CD14-positive monocyte (primary cell): ENCODE measurements around the gene PQBP1. TPM values are rescaled to one million over a fixed set of nuclear protein-coding genes. Genes with fewer than 3 reads are reported as not detected.

Experiments used
- DNase-seq, 3 donors: peaks; one replicate each; pipeline ENCODE4 v3.0.0-alpha.2; 2011 to 2022
- H2AFZ ChIP-seq: 2 replicates; pipeline ENCODE4 v1.6.0; 2012; ENCODE audit warnings: mild to moderate bottlenecking, low read depth, low read length, inconsistent platforms; ENCODE audit not compliant: insufficient read depth, poor library complexity, severe bottlenecking
- H3K27ac ChIP-seq, 2 donors: 1 replicate in 1 of 2; 2 replicates in 1 of 2; pipeline ENCODE4 v1.5.1; 2012 to 2013; ENCODE audit warnings: low read length in 2 of 2, control low read depth in 1 of 2, inconsistent platforms in 1 of 2, low read depth in 1 of 2, mild to moderate bottlenecking in 1 of 2
- H3K27me3 ChIP-seq, 2 donors: one replicate each; pipeline versions ENCODE4 v1.6.0 to v1.6.1; 2011 to 2013; ENCODE audit warnings: low read length in 2 of 2; ENCODE audit not compliant: control insufficient read depth in 2 of 2, insufficient read depth in 2 of 2
- H3K36me3 ChIP-seq, 2 donors: replicated peaks in 1 of 2; 1 replicate in 1 of 2; 2 replicates in 1 of 2; pipeline versions ENCODE4 v1.5.1 to v1.6.1; 2012 to 2013; ENCODE audit warnings: low read length in 2 of 2, control low read depth in 1 of 2, inconsistent platforms in 1 of 2, mild to moderate bottlenecking in 1 of 2; ENCODE audit not compliant: insufficient read depth in 2 of 2, control insufficient read depth in 1 of 2
- H3K4me1 ChIP-seq, 2 donors: 1 replicate in 1 of 2; 2 replicates in 1 of 2; pipeline versions ENCODE4 v1.5.1 to v1.6.1; 2012 to 2013; ENCODE audit warnings: low read length in 2 of 2, control low read depth in 1 of 2, inconsistent platforms in 1 of 2, mild to moderate bottlenecking in 1 of 2, moderate library complexity in 1 of 2; ENCODE audit not compliant: insufficient read depth in 2 of 2, control insufficient read depth in 1 of 2
- H3K4me2 ChIP-seq: replicated peaks from 2 replicates; pipeline ENCODE3; 2012; ENCODE audit warnings: low read length, moderate library complexity, mild to moderate bottlenecking; ENCODE audit not compliant: poor library complexity, severe bottlenecking; ENCODE audit errors: extremely low read depth
- H3K4me3 ChIP-seq, 3 experiments: fragments of 200-600 bp in 1 of 3; sonication (generic) in 1 of 3; replicated peaks in 1 of 3; 1 replicate in 2 of 3; 2 replicates in 1 of 3; pipeline ENCODE4 v1.5.1; 2011 to 2013; ENCODE audit warnings: low read length in 3 of 3, mild to moderate bottlenecking in 3 of 3, control low read depth in 2 of 3, low read depth in 2 of 3, inconsistent platforms in 1 of 3, moderate library complexity in 1 of 3
- H3K79me2 ChIP-seq: 2 replicates; pipeline ENCODE4 v1.6.0; 2012; ENCODE audit warnings: mild to moderate bottlenecking, control low read depth, inconsistent platforms, low read length, moderate library complexity; ENCODE audit not compliant: insufficient read depth
- H3K9ac ChIP-seq: 2 replicates; pipeline ENCODE4 v1.6.0; 2017; ENCODE audit warnings: low read length, mild to moderate bottlenecking; ENCODE audit not compliant: insufficient read depth, poor library complexity, severe bottlenecking
- H3K9me3 ChIP-seq, 2 donors: replicated peaks in 1 of 2; 1 replicate in 1 of 2; 2 replicates in 1 of 2; pipeline versions ENCODE4 v1.5.1 to v1.6.1; 2012 to 2013; ENCODE audit warnings: low read length in 2 of 2, control low read depth in 1 of 2; ENCODE audit not compliant: control insufficient read depth in 1 of 2, insufficient read depth in 1 of 2
- H4K20me1 ChIP-seq: 2 replicates; pipeline ENCODE4 v1.6.0; 2012; ENCODE audit warnings: mild to moderate bottlenecking, low read length, control low read depth, moderate library complexity; ENCODE audit not compliant: insufficient read depth
- H3K27ac Mint-ChIP-seq, 7 donors: one replicate each; pipeline ENCODE4 v1.8.0; 2020; ENCODE audit warnings: mild to moderate bottlenecking in 7 of 7, mixed read lengths in 7 of 7, moderate library complexity in 6 of 7, inconsistent platforms in 2 of 7
- H3K27me3 Mint-ChIP-seq, 3 donors: one replicate each; pipeline ENCODE4 v1.8.0; 2021 to 2022; ENCODE audit warnings: low read depth in 3 of 3, mild to moderate bottlenecking in 3 of 3, mixed read lengths in 3 of 3, moderate library complexity in 3 of 3, inconsistent platforms in 1 of 3
- H3K36me3 Mint-ChIP-seq, 2 donors: one replicate each; pipeline ENCODE4 v1.8.0; 2020; ENCODE audit warnings: mixed read lengths in 2 of 2, inconsistent platforms in 1 of 2, mild to moderate bottlenecking in 1 of 2
- H3K4me1 Mint-ChIP-seq: one replicate; pipeline ENCODE4 v1.8.0; 2020; ENCODE audit warnings: mild to moderate bottlenecking, mixed read lengths
- H3K4me3 Mint-ChIP-seq, 2 donors: one replicate each; pipeline ENCODE4 v1.8.0; 2020; ENCODE audit warnings: mild to moderate bottlenecking in 2 of 2, mixed read lengths in 2 of 2, moderate library complexity in 1 of 2
- H3K9me3 Mint-ChIP-seq, 7 donors: one replicate each; pipeline ENCODE4 v1.8.0; 2020 to 2022; ENCODE audit warnings: mixed read lengths in 7 of 7, mild to moderate bottlenecking in 6 of 7, moderate library complexity in 6 of 7, inconsistent platforms in 2 of 7
- CTCF ChIP-seq: fragments of 200-600 bp; IDR thresholded peaks from one replicate; pipeline ENCODE4 v1.8.0; 2022; ENCODE audit warnings: antibody characterized with exemption, mild to moderate bottlenecking
- WGBS: methylation state at CpG from one replicate; pipeline ENCODE4 v1.1.5; 2013; ENCODE audit warnings: missing lambda C conversion rate; ENCODE audit not compliant: insufficient coverage; 5-methylcytosine and 5-hydroxymethylcytosine counted together
- intact Hi-C, 2 donors: fragments of 100-400 bp; cut with micrococcal nuclease; formaldehyde crosslinking; loops; one replicate each; pipeline versions ENCODE4 v1.15.0 to v1.15.1; 2023
- polyA plus RNA-seq, 3 donors: library from polyadenylated mRNA; depleted of rRNA in 1 of 3; unstranded in 2 of 3; stranded (reverse) in 1 of 3; fragments of 300-500 nt in 2 of 3; fragments of >200 nt in 1 of 3; fragmentation: Illumina TruSeq in 2 of 3; gene quantifications; 1 replicate in 2 of 3; 2 replicates in 1 of 3; pipeline ENCODE4 v1.2.3, GENCODE V29; 2012 to 2021

The PQBP1 gene
- polyA plus RNA-seq, 3 donors, result 71.7 to 129 (median 78.3) TPM

DNA sequence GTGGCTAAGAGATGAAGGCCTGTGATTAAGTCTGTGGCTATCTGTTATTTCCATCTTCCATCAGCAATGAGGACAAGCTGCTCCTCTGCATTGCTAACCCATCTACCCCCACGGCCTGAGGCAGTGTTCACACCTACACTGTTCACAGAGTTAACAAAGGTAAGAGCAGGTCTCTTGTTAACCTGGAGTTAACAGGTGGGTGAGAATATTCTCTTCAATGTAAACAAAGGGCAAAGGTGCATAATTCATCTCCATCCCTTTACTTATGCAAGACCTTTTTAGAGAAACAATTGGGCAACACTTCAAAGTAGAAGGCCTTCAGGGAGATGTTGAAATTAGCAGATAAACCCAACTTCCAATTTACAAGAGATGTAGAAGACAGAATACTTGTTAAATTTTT lies 10.9 kb downstream of the PQBP1 start:
- no peak overlapping the region for H3K27ac Mint-ChIP-seq
- Histone ChIP-seq H3K79me2 (peaks cover 17% of the 10 kb centered on the region), H4K20me1 (peaks cover under 1% of the 10 kb centered on the region), H3K4me3 (no peak overlapping the region), H3K4me2 (no peak overlapping the region), H3K27me3 (no peaks in the 10 kb centered on the region), H3K9me3 (no peaks in the 10 kb centered on the region), H3K27ac (no peak overlapping the region), H2AFZ (no peak overlapping the region), H3K4me1 (peaks cover 15 to 17% of the 10 kb centered on the region in 2 donors), H3K36me3 (peaks cover 9 to 36% of the 10 kb centered on the region in 2 donors), H3K9ac (no peak overlapping the region)
- no CpG with 5 or more reads among the region's 1 CpG for WGBS
- no peak for TF ChIP-seq CTCF
- H3K27me3 Mint-ChIP-seq, result peaks cover 0 to 10% (median 0%) of the 10 kb centered on the region in 3 donors
- H3K36me3 Mint-ChIP-seq, result peaks cover 14 to 31% of the 10 kb centered on the region in 2 donors
- peaks cover 17% of the 10 kb centered on the region for H3K4me1 Mint-ChIP-seq
- no peak overlapping the region for H3K4me3 Mint-ChIP-seq
- DNase-seq, result no peak
- intact Hi-C loops, result no loop called here
- peaks cover 0 to 8% (median 1%) of the 10 kb centered on the region in 7 donors for H3K9me3 Mint-ChIP-seq

DNA sequence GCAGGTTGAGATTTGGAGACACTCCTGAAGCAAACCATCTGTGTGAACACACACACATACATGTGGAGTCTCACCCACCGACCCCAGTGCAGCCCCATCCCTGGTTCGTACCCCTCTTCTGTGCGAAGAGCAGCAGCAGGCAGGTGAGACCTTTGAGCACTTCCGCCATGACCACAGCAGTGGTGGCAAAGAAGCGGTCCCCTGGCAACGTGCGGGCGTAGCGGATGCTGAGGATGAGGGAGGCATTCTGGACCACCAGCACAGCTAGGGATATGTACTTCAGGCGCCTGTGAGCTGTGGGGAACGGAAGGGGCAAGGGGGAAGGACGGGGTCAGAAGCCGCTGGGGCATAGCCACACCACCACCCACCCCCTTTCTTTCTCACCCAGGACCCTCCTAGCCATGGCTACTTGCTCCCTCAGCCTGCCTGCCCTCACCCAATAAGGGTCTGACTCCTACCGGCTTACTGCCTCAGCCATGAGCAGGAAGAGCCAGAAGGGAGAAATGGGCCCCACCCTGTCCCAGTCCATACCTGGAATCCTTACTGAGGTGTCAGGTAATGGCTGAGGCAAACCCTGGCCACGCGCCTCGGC lies 12.1 kb downstream of the PQBP1 start:
- Histone ChIP-seq H3K79me2 (peaks cover 17% of the 10 kb centered on the region), H3K36me3 (peaks cover 11 to 37% of the 10 kb centered on the region in 2 donors), H4K20me1 (no peaks in the 10 kb centered on the region), H3K27me3 (no peaks in the 10 kb centered on the region), H3K9ac (no peak overlapping the region), H3K4me1 (peaks cover 15 to 17% of the 10 kb centered on the region in 2 donors), H3K27ac (no peak overlapping the region), H3K9me3 (no peaks in the 10 kb centered on the region), H2AFZ (no peak overlapping the region), H3K4me3 (no peak overlapping the region), H3K4me2 (no peak overlapping the region)
- intact Hi-C loops, result loop anchor here (10.0 kb wide), 2 partner anchors 135 to 225 kb away; partner anchors contain the start of genes TFE3 (in 1 of the 2) and WAS (in 1 of the 2)
- no peak for DNase-seq
- WGBS, result 100% methylated on average over 1 of the region's 17 CpGs
- no peak for TF ChIP-seq CTCF
- Mint-ChIP-seq H3K36me3 (peaks cover 20 to 32% of the 10 kb centered on the region in 2 donors), H3K4me3 (no peak overlapping the region), H3K27me3 (peaks cover 0 to 13% (median 0%) of the 10 kb centered on the region in 3 donors), H3K4me1 (peaks cover 17% of the 10 kb centered on the region), H3K9me3 (peaks cover 0 to 5% (median 1%) of the 10 kb centered on the region in 7 donors), H3K27ac (no peak overlapping the region)
